Muscle layer of duodenum (tissue), 2 donors: ENCODE data around the gene ARID1B.

ENCODE experiments used
- H3K27ac ChIP-seq: one replicate; pipeline ENCODE4 v1.7.0; 2013; ENCODE audit warnings: mild to moderate bottlenecking, low read length
- H3K27me3 ChIP-seq: one replicate; pipeline ENCODE4 v1.7.0; 2013; ENCODE audit warnings: low read depth, mild to moderate bottlenecking, control low read depth, low read length
- H3K36me3 ChIP-seq, 2 donors: one replicate each; pipeline ENCODE4 v1.7.0; 2013; ENCODE audit warnings: low read length in 2 of 2, control low read depth in 1 of 2, mild to moderate bottlenecking in 1 of 2; ENCODE audit not compliant: insufficient read depth in 2 of 2, control insufficient read depth in 1 of 2
- H3K4me1 ChIP-seq, 2 donors: one replicate each; pipeline ENCODE4 v1.7.0; 2013; ENCODE audit warnings: low read length in 2 of 2, mild to moderate bottlenecking in 2 of 2, control low read depth in 1 of 2, moderate library complexity in 1 of 2; ENCODE audit not compliant: insufficient read depth in 2 of 2, control insufficient read depth in 1 of 2
- H3K4me3 ChIP-seq, 2 donors: one replicate each; pipeline ENCODE4 v1.7.0; 2013; ENCODE audit warnings: low read length in 2 of 2, low read depth in 1 of 2, mild to moderate bottlenecking in 1 of 2
- H3K9me3 ChIP-seq, 2 donors: one replicate each; pipeline ENCODE4 v1.7.0; 2013; ENCODE audit warnings: low read length in 2 of 2, control low read depth in 1 of 2, mild to moderate bottlenecking in 1 of 2; ENCODE audit not compliant: control insufficient read depth in 1 of 2
- donor health status: healthy.

ARID1B gene

DNA sequence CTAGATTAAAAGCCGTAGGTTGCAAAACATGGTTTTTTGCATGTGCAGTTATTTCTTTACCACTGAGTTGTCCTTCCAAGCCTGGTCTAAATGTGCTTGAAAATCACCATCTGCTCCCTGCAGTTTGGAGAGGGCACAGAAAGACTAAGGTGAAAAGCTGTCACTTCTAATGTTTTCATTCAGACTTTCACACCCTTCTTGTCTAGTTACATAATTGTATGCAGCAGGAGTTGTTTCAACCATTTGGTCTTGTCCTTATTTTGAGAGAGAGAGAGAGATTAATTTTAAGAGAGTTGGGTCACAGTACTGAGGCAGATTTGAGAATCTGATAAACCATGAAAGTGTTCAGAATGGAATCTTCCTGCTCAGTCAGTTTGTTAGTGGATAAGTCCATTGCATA lies 82.5 kb downstream of the ARID1B start:
- Histone ChIP-seq H3K9me3 (no peaks in the 10 kb centered on the region), H3K27ac (no peak overlapping the region), H3K27me3 (no peaks in the 10 kb centered on the region), H3K36me3 (no peaks in the 10 kb centered on the region), H3K4me1 (peaks cover 0 to 9% of the 10 kb centered on the region in 2 donors), H3K4me3 (no peak overlapping the region)

DNA sequence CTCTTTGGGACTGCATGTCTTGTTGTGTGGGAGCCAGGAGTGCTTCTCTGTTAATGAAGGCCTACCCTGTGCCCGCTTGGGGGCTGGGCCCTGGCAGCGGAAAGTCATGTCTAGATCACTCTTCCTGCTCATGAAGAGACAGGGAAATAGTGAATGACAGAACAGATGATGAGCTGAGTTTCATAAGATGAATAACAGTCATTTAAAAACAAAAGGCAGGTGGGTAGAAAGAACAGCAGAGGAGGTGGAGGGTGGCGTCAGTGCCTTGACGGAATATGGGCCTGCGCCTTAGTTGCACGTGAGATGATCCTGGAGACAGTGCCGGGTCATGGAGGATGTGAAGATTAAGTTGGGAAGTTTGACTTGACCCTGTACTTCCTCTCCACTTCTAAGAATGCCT lies 85.5 kb downstream of the ARID1B start:
- Histone ChIP-seq H3K9me3 (no peaks in the 10 kb centered on the region), H3K4me1 (peaks cover 0 to 22% of the 10 kb centered on the region in 2 donors), H3K27me3 (no peaks in the 10 kb centered on the region), H3K27ac (no peak overlapping the region), H3K36me3 (no peaks in the 10 kb centered on the region), H3K4me3 (no peak overlapping the region)

DNA sequence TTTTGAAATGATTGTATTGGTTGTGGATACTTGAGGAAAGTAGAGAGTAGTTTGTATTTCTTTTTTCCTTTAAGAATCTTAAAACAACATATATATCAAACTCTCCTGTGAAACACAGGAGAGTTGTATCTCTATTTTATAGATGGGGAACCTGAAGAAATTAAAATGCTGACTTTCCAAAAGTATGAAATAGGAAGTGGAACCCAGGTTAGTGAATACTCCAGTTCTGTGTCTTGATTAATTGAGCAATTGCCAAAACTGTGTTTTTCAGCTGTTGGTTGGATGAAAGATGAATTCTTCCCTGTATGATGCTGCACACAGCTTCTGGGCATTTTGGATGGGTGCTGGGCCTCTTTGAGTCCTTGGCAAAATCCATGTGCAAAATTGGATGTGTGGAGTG lies 86.3 kb downstream of the ARID1B start:
- Histone ChIP-seq H3K9me3 (no peaks in the 10 kb centered on the region), H3K4me3 (no peak overlapping the region), H3K27ac (no peak overlapping the region), H3K27me3 (no peaks in the 10 kb centered on the region), H3K36me3 (no peaks in the 10 kb centered on the region), H3K4me1 (peaks cover 0 to 22% of the 10 kb centered on the region in 2 donors)

DNA sequence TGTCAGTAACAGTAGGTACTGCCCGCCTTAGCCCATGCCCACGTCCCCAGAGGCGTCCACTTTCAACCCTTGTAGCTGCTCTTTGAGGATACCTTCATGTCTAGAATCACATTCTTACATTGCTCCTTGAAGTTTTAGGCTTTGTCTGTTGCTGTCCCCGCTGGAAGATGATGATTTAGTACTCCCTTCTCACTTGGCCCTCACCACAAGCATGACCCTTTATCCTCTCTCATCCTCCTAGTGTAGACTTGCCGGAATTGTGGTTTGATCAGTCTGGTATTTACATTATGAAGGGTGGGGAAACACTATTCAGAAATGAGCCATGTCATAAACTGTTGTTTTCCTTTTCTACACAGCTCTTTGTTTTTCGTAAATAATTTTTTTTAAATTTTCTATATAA lies 87.4 kb downstream of the ARID1B start:
- Histone ChIP-seq H3K27me3 (no peaks in the 10 kb centered on the region), H3K27ac (no peak overlapping the region), H3K4me3 (no peak overlapping the region), H3K4me1 (peaks cover 0 to 21% of the 10 kb centered on the region in 2 donors), H3K9me3 (no peaks in the 10 kb centered on the region), H3K36me3 (no peaks in the 10 kb centered on the region)

DNA sequence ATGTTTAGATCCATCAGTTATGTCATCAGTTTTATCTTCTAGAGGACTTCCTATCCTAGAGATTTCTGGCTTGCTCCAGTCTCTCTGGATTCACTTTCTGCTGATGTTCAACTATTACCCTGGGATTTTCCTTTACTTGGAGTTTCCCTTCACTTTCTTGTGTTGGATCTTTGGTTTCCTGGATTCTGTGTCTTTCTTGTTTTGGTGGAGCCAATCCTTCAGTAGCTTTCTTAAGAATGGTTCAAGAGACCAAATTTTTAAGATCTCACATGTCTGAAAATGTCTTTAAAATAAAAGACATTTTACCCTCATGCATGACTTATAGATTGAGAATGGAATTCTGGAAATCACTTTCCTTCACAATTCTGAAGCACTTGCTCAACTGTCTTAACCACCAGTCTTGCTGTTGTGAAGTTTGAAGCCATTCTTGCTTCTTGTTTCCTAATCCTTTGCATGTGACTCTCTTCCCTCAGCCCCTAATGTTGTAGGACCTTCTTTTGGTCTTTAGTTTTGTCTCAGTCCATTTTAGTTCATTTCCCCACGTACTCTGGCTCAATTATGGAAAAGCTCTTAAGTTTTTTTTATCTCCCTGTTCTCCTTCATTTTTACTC lies 87.9 kb downstream of the ARID1B start:
- Histone ChIP-seq H3K4me1 (peaks cover 0 to 21% of the 10 kb centered on the region in 2 donors), H3K27me3 (no peaks in the 10 kb centered on the region), H3K36me3 (no peaks in the 10 kb centered on the region), H3K27ac (no peak overlapping the region), H3K9me3 (no peaks in the 10 kb centered on the region), H3K4me3 (no peak overlapping the region)

DNA sequence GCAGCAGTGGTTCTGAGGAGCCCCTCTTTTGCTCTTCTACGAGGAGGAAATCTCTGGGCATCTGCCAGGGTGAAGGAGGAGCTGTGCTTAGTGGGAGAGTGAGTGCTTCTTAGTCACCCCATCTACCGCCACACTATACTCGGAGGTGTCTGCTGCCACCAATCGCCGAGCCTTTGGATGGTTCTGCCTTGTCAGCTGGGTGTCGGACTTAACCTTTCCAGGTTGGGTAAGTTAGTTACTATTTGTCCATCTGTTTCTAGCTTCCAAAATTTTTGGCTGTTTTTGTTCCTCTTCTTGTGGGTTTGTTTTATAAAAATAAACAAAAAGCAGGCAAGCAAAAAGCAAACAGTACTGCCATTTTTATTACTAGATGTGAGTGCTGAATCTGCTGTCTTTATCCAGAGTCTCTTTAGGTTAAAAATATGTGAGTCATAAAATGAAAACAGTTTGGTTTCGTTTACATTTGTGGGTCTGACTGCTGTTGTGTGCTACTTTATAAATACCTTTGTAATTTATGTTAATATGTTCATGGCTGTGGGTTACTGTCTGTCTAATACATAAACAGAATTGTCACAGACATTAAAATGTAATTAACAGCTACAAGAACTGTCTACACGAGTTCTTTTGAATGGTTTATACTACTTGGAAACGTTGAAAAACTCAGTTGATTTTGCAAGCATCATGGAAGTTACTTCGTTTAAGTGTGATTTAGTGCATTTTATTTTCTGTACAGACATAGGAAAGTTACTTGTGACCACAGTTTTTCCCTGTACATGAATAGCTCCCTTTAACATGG lies 89.2 kb downstream of the ARID1B start:
- Histone ChIP-seq H3K27me3 (no peaks in the 10 kb centered on the region), H3K9me3 (no peaks in the 10 kb centered on the region), H3K4me3 (no peak overlapping the region), H3K36me3 (no peaks in the 10 kb centered on the region), H3K27ac (no peak overlapping the region), H3K4me1 (peaks cover 0 to 29% of the 10 kb centered on the region in 2 donors)

DNA sequence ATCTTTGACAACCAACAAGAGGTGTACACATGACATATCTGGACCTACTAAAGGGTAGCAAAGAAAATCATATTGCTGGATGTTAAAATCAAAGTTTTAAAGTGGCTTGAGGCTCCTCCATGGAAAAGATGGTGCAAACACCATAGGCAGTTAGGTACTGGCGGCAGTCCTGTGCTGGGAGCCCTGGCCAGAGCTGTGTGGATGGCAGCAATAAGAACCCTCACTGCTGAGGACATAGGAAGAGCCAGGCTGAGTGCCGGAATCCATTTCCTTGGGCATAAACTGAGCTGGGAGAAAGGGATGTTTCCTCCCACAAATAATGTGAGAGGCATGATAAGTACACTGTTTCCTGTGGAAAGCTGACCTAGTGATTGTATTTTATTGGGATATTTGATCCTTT lies 89.9 kb downstream of the ARID1B start:
- Histone ChIP-seq H3K4me1 (peaks cover 0 to 31% of the 10 kb centered on the region in 2 donors), H3K27ac (no peak overlapping the region)

DNA sequence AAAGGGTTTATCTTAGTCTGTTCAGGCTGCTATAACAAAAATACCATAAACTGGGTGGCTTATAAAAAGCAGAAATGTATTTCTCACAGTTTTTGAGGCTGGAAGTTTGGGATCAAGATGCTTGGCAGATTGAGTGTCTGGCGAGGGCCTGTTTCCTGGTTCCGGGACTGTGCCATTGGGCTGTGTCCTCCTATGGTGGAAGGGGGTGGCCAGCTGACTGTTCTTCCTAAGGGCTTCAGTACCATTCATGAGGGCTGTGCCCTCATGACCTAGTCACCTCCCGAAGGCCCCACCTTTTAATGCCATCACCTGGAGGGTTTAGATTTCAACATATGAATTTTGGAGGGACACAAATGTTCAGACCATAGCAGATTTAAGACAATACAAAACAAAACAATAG lies 91.2 kb downstream of the ARID1B start:
- Histone ChIP-seq H3K4me1 (peaks cover 0 to 27% of the 10 kb centered on the region in 2 donors), H3K27me3 (no peaks in the 10 kb centered on the region), H3K27ac (no peak overlapping the region), H3K36me3 (no peaks in the 10 kb centered on the region), H3K4me3 (no peak overlapping the region), H3K9me3 (no peaks in the 10 kb centered on the region)

More for the DNA sequence above, 89.9 kb downstream of the ARID1B start:
- Histone ChIP-seq H3K4me3 (no peak overlapping the region), H3K27me3 (no peaks in the 10 kb centered on the region), H3K36me3 (no peaks in the 10 kb centered on the region), H3K9me3 (no peaks in the 10 kb centered on the region)

DNA sequence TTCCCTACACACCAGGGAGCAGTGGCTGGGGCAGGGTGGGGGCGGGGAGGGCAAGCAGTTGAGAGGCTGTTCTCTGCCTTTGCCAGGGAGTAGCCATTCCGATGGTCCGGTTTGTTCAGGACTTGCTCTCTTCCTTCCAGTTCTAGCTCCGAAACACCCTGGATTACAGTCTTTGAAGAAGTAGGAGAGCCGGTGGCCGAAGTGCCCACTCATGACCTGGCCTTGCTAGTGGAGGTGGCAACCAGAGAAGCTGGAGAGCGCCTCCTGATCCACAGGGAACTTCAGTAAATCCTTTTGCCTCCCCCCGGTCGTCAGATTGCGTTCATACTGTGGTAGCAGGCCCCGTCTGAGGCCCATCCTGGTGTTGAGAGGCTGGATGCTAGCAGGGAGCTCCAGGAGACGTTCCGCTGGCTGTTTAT lies 92.8 kb downstream of the ARID1B start:
- Histone ChIP-seq H3K36me3 (no peaks in the 10 kb centered on the region), H3K9me3 (no peaks in the 10 kb centered on the region), H3K27ac (no peak overlapping the region), H3K4me1 (peaks cover 0 to 27% of the 10 kb centered on the region in 2 donors), H3K27me3 (no peaks in the 10 kb centered on the region), H3K4me3 (no peak overlapping the region)

DNA sequence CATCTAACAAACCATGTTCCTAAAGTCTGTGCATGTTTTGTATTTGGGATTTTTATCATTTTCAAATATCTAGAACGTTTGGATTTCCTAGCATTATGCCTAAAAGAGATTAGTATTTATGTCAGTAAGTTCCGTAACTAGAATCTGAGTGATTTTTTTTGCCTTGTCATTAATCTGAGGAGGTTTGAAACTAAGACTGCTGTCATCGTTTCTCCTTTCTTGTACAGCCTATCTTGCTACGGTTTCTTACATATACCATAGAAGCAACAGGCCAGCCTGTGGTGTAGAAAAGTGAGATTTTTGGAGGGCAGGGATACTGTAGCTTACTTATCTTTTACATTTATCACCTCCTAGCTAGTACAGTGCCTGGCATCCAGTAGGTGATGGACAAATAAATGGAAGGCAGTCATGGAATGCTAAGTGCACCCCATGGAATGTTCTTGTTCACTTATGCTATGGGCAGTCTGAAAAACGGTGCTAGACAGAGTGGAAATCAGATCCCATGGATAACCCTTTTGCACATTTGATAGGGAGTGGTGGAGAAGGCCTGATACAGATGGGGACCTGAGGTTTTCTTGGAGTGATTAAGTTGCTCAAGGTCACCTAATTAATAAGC lies 93.9 kb downstream of the ARID1B start:
- H3K27ac ChIP-seq = no peak overlapping the region
- no peaks in the 10 kb centered on the region for H3K27me3 ChIP-seq
- H3K36me3 ChIP-seq = no peaks in the 10 kb centered on the region
- peaks cover 0 to 25% of the 10 kb centered on the region in 2 donors for H3K4me1 ChIP-seq
- H3K9me3 ChIP-seq = no peaks in the 10 kb centered on the region
- no peak overlapping the region for H3K4me3 ChIP-seq

DNA sequence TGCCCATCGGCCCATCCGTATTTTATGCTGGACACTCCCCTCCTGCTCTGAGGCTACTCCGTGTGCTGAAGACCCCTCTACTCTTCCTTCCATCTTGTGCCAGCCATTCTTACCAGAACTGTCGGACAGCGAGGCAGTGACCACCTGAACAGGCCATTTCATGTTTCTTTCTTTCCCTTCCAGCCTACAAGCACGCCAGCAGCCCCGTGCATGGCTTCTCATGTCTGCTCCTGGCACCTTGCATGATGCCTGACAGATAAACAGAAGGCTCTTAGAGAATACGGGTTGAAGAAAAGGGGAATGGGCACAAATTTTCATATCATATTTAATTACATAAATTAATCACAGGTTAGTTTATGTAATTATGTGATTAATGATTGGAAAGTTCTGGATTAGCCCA lies 95.7 kb downstream of the ARID1B start:
- Histone ChIP-seq H3K4me3 (no peak overlapping the region), H3K4me1 (peaks cover 0 to 25% of the 10 kb centered on the region in 2 donors)

More for the DNA sequence above, 95.7 kb downstream of the ARID1B start:
- Histone ChIP-seq H3K36me3 (no peaks in the 10 kb centered on the region), H3K27me3 (no peaks in the 10 kb centered on the region), H3K27ac (no peak overlapping the region), H3K9me3 (no peaks in the 10 kb centered on the region)
